CD14-positive monocyte (primary cell): ENCODE results near the gene PSD4. TPM values are rescaled to one million over a fixed set of nuclear protein-coding genes. Genes with fewer than 3 reads are reported as not detected.

ENCODE experiments used
- DNase-seq, 3 donors: peaks; one replicate each; pipeline ENCODE4 v3.0.0-alpha.2; 2011 to 2022
- H2AFZ ChIP-seq: 2 replicates; pipeline ENCODE4 v1.6.0; 2012; ENCODE audit warnings: mild to moderate bottlenecking, low read depth, low read length, inconsistent platforms; ENCODE audit not compliant: insufficient read depth, poor library complexity, severe bottlenecking
- H3K27ac ChIP-seq, 2 donors: 1 replicate in 1 of 2; 2 replicates in 1 of 2; pipeline ENCODE4 v1.5.1; 2012 to 2013; ENCODE audit warnings: low read length in 2 of 2, control low read depth in 1 of 2, inconsistent platforms in 1 of 2, low read depth in 1 of 2, mild to moderate bottlenecking in 1 of 2
- H3K27me3 ChIP-seq, 2 donors: one replicate each; pipeline versions ENCODE4 v1.6.0 to v1.6.1; 2011 to 2013; ENCODE audit warnings: low read length in 2 of 2; ENCODE audit not compliant: control insufficient read depth in 2 of 2, insufficient read depth in 2 of 2
- H3K36me3 ChIP-seq, 2 donors: replicated peaks in 1 of 2; 1 replicate in 1 of 2; 2 replicates in 1 of 2; pipeline versions ENCODE4 v1.5.1 to v1.6.1; 2012 to 2013; ENCODE audit warnings: low read length in 2 of 2, control low read depth in 1 of 2, inconsistent platforms in 1 of 2, mild to moderate bottlenecking in 1 of 2; ENCODE audit not compliant: insufficient read depth in 2 of 2, control insufficient read depth in 1 of 2
- H3K4me1 ChIP-seq, 2 donors: 1 replicate in 1 of 2; 2 replicates in 1 of 2; pipeline versions ENCODE4 v1.5.1 to v1.6.1; 2012 to 2013; ENCODE audit warnings: low read length in 2 of 2, control low read depth in 1 of 2, inconsistent platforms in 1 of 2, mild to moderate bottlenecking in 1 of 2, moderate library complexity in 1 of 2; ENCODE audit not compliant: insufficient read depth in 2 of 2, control insufficient read depth in 1 of 2
- H3K4me2 ChIP-seq: replicated peaks from 2 replicates; pipeline ENCODE3; 2012; ENCODE audit warnings: low read length, moderate library complexity, mild to moderate bottlenecking; ENCODE audit not compliant: poor library complexity, severe bottlenecking; ENCODE audit errors: extremely low read depth
- H3K4me3 ChIP-seq, 3 experiments: fragments of 200-600 bp in 1 of 3; sonication (generic) in 1 of 3; replicated peaks in 1 of 3; 1 replicate in 2 of 3; 2 replicates in 1 of 3; pipeline ENCODE4 v1.5.1; 2011 to 2013; ENCODE audit warnings: low read length in 3 of 3, mild to moderate bottlenecking in 3 of 3, control low read depth in 2 of 3, low read depth in 2 of 3, inconsistent platforms in 1 of 3, moderate library complexity in 1 of 3
- H3K79me2 ChIP-seq: 2 replicates; pipeline ENCODE4 v1.6.0; 2012; ENCODE audit warnings: mild to moderate bottlenecking, control low read depth, inconsistent platforms, low read length, moderate library complexity; ENCODE audit not compliant: insufficient read depth
- H3K9ac ChIP-seq: 2 replicates; pipeline ENCODE4 v1.6.0; 2017; ENCODE audit warnings: low read length, mild to moderate bottlenecking; ENCODE audit not compliant: insufficient read depth, poor library complexity, severe bottlenecking
- H3K9me3 ChIP-seq, 2 donors: replicated peaks in 1 of 2; 1 replicate in 1 of 2; 2 replicates in 1 of 2; pipeline versions ENCODE4 v1.5.1 to v1.6.1; 2012 to 2013; ENCODE audit warnings: low read length in 2 of 2, control low read depth in 1 of 2; ENCODE audit not compliant: control insufficient read depth in 1 of 2, insufficient read depth in 1 of 2
- H4K20me1 ChIP-seq: 2 replicates; pipeline ENCODE4 v1.6.0; 2012; ENCODE audit warnings: mild to moderate bottlenecking, low read length, control low read depth, moderate library complexity; ENCODE audit not compliant: insufficient read depth
- H3K27ac Mint-ChIP-seq, 7 donors: one replicate each; pipeline ENCODE4 v1.8.0; 2020; ENCODE audit warnings: mild to moderate bottlenecking in 7 of 7, mixed read lengths in 7 of 7, moderate library complexity in 6 of 7, inconsistent platforms in 2 of 7
- H3K27me3 Mint-ChIP-seq, 3 donors: one replicate each; pipeline ENCODE4 v1.8.0; 2021 to 2022; ENCODE audit warnings: low read depth in 3 of 3, mild to moderate bottlenecking in 3 of 3, mixed read lengths in 3 of 3, moderate library complexity in 3 of 3, inconsistent platforms in 1 of 3
- H3K36me3 Mint-ChIP-seq, 2 donors: one replicate each; pipeline ENCODE4 v1.8.0; 2020; ENCODE audit warnings: mixed read lengths in 2 of 2, inconsistent platforms in 1 of 2, mild to moderate bottlenecking in 1 of 2
- H3K4me1 Mint-ChIP-seq: one replicate; pipeline ENCODE4 v1.8.0; 2020; ENCODE audit warnings: mild to moderate bottlenecking, mixed read lengths
- H3K4me3 Mint-ChIP-seq, 2 donors: one replicate each; pipeline ENCODE4 v1.8.0; 2020; ENCODE audit warnings: mild to moderate bottlenecking in 2 of 2, mixed read lengths in 2 of 2, moderate library complexity in 1 of 2
- H3K9me3 Mint-ChIP-seq, 7 donors: one replicate each; pipeline ENCODE4 v1.8.0; 2020 to 2022; ENCODE audit warnings: mixed read lengths in 7 of 7, mild to moderate bottlenecking in 6 of 7, moderate library complexity in 6 of 7, inconsistent platforms in 2 of 7
- WGBS: methylation state at CpG from one replicate; pipeline ENCODE4 v1.1.5; 2013; ENCODE audit warnings: missing lambda C conversion rate; ENCODE audit not compliant: insufficient coverage; 5-methylcytosine and 5-hydroxymethylcytosine counted together
- intact Hi-C, 2 donors: fragments of 100-400 bp; cut with micrococcal nuclease; formaldehyde crosslinking; loops; one replicate each; pipeline versions ENCODE4 v1.15.0 to v1.15.1; 2023
- polyA plus RNA-seq, 3 donors: library from polyadenylated mRNA; depleted of rRNA in 1 of 3; unstranded in 2 of 3; stranded (reverse) in 1 of 3; fragments of 300-500 nt in 2 of 3; fragments of >200 nt in 1 of 3; fragmentation: Illumina TruSeq in 2 of 3; gene quantifications; 1 replicate in 2 of 3; 2 replicates in 1 of 3; pipeline ENCODE4 v1.2.3, GENCODE V29; 2012 to 2021
- TF ChIP-seq, protein P1 (sequence below): fragments of 200-600 bp; IDR thresholded peaks from one replicate; pipeline ENCODE4 v1.8.0; 2022; ENCODE audit warnings: antibody characterized with exemption, mild to moderate bottlenecking

The PSD4 gene
- polyA plus RNA-seq, 3 donors: 11.0 to 47.0 (median 18.2) TPM

DNA sequence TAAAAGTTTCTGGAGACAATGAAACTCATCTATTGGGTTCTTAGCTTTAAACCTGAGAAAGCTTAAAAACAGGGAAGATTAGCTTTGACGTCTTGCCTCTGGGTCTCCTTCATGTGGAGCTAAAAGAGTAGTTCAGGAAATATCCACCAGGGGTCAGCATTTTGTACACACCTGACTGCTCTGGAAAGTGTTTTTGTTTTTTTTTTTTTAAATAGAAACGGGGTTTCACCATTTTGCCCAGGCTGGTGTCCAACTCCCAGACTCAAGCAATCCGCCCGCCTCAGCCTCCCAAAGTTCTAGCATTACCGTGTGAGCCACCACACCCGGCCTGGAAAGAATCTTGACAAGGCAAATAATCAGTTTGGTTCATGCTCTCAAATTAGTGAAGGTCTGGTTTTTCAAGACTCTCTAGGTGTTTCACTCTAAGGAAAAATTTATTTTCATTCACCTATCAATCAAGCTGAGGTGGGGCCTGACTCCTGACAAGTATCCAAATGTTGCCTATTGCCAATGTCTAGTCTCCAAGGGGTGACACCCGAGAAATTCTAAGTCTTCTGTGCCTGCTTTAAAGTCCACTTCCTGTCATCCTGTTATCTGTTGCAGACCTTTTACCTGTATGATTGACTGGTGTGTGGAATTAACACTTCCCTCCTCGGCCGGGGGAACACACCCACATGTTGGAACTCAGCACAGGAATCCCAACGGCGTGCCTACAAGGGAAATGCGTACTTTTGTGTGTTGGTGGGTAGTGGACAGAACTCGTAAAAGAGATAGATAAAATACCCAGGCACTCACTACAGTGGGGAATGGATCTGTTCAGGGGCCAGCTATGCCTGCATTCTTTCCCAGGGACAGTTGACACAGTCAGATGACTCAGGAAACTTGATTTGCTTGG lies 35.1 kb upstream of the PSD4 start:
- Histone ChIP-seq H3K9me3 (no peaks in the 10 kb centered on the region), H3K36me3 (peaks cover 6 to 11% of the 10 kb centered on the region in 2 donors), H3K9ac (no peak overlapping the region), H3K79me2 (no peaks in the 10 kb centered on the region), H3K4me2 (peak overlapping the region; percentile 27), H3K27ac (no peak overlapping the region), H3K4me1 (peaks cover 3 to 7% of the 10 kb centered on the region in 2 donors), H4K20me1 (peaks cover 9% of the 10 kb centered on the region), H2AFZ (peak overlapping the region; percentile 30), H3K27me3 (no peaks in the 10 kb centered on the region), H3K4me3 (no peak overlapping the region)
- peaks cover 27% of the 10 kb centered on the region for H3K4me1 Mint-ChIP-seq
- 0% methylated on average over 1 of the region's 13 CpGs for WGBS
- H3K4me3 Mint-ChIP-seq: peak overlapping the region; percentile 23 to 45
- TF ChIP-seq, protein P1, sequence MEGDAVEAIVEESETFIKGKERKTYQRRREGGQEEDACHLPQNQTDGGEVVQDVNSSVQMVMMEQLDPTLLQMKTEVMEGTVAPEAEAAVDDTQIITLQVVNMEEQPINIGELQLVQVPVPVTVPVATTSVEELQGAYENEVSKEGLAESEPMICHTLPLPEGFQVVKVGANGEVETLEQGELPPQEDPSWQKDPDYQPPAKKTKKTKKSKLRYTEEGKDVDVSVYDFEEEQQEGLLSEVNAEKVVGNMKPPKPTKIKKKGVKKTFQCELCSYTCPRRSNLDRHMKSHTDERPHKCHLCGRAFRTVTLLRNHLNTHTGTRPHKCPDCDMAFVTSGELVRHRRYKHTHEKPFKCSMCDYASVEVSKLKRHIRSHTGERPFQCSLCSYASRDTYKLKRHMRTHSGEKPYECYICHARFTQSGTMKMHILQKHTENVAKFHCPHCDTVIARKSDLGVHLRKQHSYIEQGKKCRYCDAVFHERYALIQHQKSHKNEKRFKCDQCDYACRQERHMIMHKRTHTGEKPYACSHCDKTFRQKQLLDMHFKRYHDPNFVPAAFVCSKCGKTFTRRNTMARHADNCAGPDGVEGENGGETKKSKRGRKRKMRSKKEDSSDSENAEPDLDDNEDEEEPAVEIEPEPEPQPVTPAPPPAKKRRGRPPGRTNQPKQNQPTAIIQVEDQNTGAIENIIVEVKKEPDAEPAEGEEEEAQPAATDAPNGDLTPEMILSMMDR: peak; percentile 85
- H3K27ac Mint-ChIP-seq: peak overlapping the region in 4 of 7 donors; percentile 28 to 50 (median 42)
- DNase-seq: peak; percentile 67 to 78 (median 74)
- intact Hi-C loops: loop anchor here in 1 of 2 donors (2.0 to 5.0 kb wide), 2 partner anchors 60 to 234 kb away; no protein-coding TSS in a partner anchor
- H3K9me3 Mint-ChIP-seq: peaks cover 0 to 4% (median 0%) of the 10 kb centered on the region in 7 donors
- H3K36me3 Mint-ChIP-seq: peaks cover 9 to 10% of the 10 kb centered on the region in 2 donors
- peaks cover 0 to 4% (median 3%) of the 10 kb centered on the region in 3 donors for H3K27me3 Mint-ChIP-seq

DNA sequence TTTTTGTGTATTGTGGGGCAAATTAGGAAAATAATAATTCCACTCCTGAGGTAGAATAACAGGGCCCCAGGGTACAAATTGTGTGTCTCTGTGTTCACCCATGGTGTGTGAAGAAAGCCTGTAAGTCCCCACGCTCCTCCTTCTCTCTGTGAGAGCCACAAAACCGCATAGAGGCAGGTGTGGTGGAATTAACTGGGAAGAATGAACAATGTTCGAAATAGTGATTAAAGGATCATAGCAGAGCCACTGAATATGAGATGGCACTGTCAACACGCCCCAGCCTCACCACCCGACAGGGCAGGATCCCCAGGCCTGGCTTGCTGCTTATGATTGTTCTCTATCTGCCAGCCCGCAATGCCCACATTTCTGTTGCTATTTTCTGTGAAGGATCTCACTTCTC lies 32.3 kb upstream of the PSD4 start:
- Histone ChIP-seq H3K4me3 (no peak overlapping the region), H3K4me2 (no peak overlapping the region), H3K9me3 (no peaks in the 10 kb centered on the region), H3K36me3 (no peaks in the 10 kb centered on the region), H3K4me1 (peaks cover 3 to 7% of the 10 kb centered on the region in 2 donors), H3K27ac (no peak overlapping the region), H3K27me3 (no peaks in the 10 kb centered on the region), H3K9ac (no peak overlapping the region), H2AFZ (no peak overlapping the region), H4K20me1 (no peaks in the 10 kb centered on the region), H3K79me2 (no peaks in the 10 kb centered on the region)
- TF ChIP-seq, protein P1: no peak
- WGBS: 96% methylated on average over 4 of the region's 6 CpGs
- Mint-ChIP-seq H3K27me3 (peaks cover 0 to 4% (median 3%) of the 10 kb centered on the region in 3 donors), H3K4me1 (peaks cover 12% of the 10 kb centered on the region), H3K27ac (no peak overlapping the region), H3K9me3 (peaks cover 0 to 5% (median 4%) of the 10 kb centered on the region in 7 donors), H3K36me3 (no peaks in the 10 kb centered on the region), H3K4me3 (no peak overlapping the region)
- intact Hi-C loops: loop anchor here (5.0 kb wide), 2 partner anchors 36 to 46 kb away; no protein-coding TSS in a partner anchor
- DNase-seq: no peak
